HG03469 (cell line): ENCODE results near the gene USP26.
"Not testable (repeated sequence)": the region's sequence is repeated elsewhere in the genome, so short reads cannot be mapped to it uniquely, and the experiment has no call there.

ENCODE experiments used
- ATAC-seq: cut with Tn5 transposase; IDR thresholded peaks from one replicate; pipeline ENCODE4 v1.9.1; 2021; ENCODE audit warnings: mild to moderate bottlenecking, moderate library complexity, moderate number of reproducible peaks; ENCODE audit not compliant: unreplicated experiment

The USP26 gene

GRCh38 chrX:133097031-133097430, at the start of gene USP26:
Gene USP26 (minus strand): TSS chrX:133097109. CDS start chrX:133028220, 68,889 bp downstream.
- ATAC-seq, result no peak

- no peak for ATAC-seq
Measured at GRCh38 chrX:133134282-133134681, 37.4 kb upstream of the USP26 start.

GRCh38 chrX:133120406-133120805, 23.5 kb upstream of the USP26 start:
- ATAC-seq, result no peak

- ATAC-seq, result no peak
Measured at GRCh38 chrX:133094098-133094731, 2.7 kb downstream of the USP26 start.

- ATAC-seq, result no peak
Measured at GRCh38 chrX:133090236-133090809, 6.6 kb downstream of the USP26 start.

- ATAC-seq, result no peak
Measured at GRCh38 chrX:133089411-133089810, 7.5 kb downstream of the USP26 start.

GRCh38 chrX:133085785-133086184, 11.1 kb downstream of the USP26 start:
- no peak for ATAC-seq

- not testable (repeated sequence) for ATAC-seq
Measured at GRCh38 chrX:133085056-133085455, 11.9 kb downstream of the USP26 start.

GRCh38 chrX:133083899-133084298, 13.0 kb downstream of the USP26 start:
- ATAC-seq, result no peak

GRCh38 chrX:133081990-133082389, 14.9 kb downstream of the USP26 start:
- ATAC-seq, result no peak

- ATAC-seq, result not testable (repeated sequence)
Measured at GRCh38 chrX:133077856-133078255, 19.1 kb downstream of the USP26 start.

GRCh38 chrX:133072566-133072965, 24.3 kb downstream of the USP26 start:
- no peak for ATAC-seq

GRCh38 chrX:133068461-133068860, 28.4 kb downstream of the USP26 start:
- no peak for ATAC-seq

GRCh38 chrX:133056341-133056740, 40.6 kb downstream of the USP26 start:
- ATAC-seq, result no peak

- no peak for ATAC-seq
Measured at GRCh38 chrX:133054761-133055405, 42.0 kb downstream of the USP26 start.

GRCh38 chrX:133053861-133054598, 42.9 kb downstream of the USP26 start:
- no peak for ATAC-seq

- no peak for ATAC-seq
Measured at GRCh38 chrX:133048751-133049150, 48.2 kb downstream of the USP26 start.

GRCh38 chrX:133046601-133047000, 50.3 kb downstream of the USP26 start:
- no peak for ATAC-seq

GRCh38 chrX:133045986-133046385, 50.9 kb downstream of the USP26 start:
- no peak for ATAC-seq

- ATAC-seq, result not testable (repeated sequence)
Measured at GRCh38 chrX:133044145-133044786, 52.6 kb downstream of the USP26 start.

GRCh38 chrX:133042260-133042659, 54.6 kb downstream of the USP26 start:
- ATAC-seq, result no peak
